Tongue (tissue), 2 donors: Measurements from ENCODE around the gene LEKR1. TPM values are rescaled to one million over a fixed set of nuclear protein-coding genes. Genes with fewer than 3 reads are reported as not detected.

Experiments
- DNase-seq: peaks from one replicate; pipeline ENCODE4 v3.0.0-alpha.2; 2015
- total RNA-seq: library from RNA; depleted of rRNA; stranded (reverse); fragments of >200 nt; gene quantifications from one replicate; pipeline ENCODE4 v1.2.3, GENCODE V29; 2014

The LEKR1 gene
- total RNA-seq, 1 donor from 2014 or later = 0.51 TPM

GRCh38 chr3:157061265-157061664 lies 235.1 kb downstream of the LEKR1 start:
- DNase-seq = no peak

GRCh38 chr3:157063469-157063868 lies 237.3 kb downstream of the LEKR1 start:
- DNase-seq = no peak

- no peak for DNase-seq
These were observed 237.8 kb downstream of the LEKR1 start for GRCh38 chr3:157063926-157064325.

DNA sequence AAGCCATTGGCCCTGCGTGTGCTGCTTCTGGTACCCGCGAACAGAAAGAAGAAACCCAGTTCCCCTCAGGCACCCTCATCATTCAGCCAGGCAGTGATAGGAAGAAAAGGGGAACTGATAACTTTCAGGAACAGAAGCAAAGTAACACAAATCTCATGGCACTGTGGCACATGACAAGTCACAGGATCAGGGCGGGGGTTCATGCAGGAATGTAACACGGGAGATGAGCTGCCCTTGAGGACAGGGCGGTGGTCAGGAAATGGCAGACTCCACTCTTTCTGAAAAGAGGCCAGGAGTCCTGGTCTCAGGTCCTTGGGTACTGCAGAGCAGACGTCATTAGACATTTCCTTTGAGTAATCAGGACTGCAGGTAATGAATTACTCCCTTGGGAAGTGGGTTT lies 238.2 kb downstream of the LEKR1 start:
- DNase-seq = no peak

DNA sequence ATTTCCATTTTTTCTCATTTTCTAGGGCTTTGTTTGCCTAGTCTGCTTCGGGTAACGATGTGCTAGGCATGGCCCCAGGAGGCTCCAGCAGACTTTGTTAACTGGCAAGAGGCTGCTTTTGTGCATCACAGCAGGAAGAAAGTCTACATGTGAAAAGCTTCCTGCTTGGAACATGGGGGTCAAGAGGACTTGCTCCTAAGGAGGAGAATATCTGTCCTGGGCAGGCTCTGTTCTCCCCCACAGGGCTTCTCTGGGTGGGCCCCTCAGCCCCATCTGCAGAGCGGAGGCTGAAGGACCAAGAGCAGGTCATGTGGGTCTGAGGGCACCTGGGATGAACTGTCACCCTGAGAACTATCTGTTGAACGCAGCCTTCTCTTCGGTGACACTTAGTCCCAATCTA lies 239.0 kb downstream of the LEKR1 start:
- no peak for DNase-seq

DNA sequence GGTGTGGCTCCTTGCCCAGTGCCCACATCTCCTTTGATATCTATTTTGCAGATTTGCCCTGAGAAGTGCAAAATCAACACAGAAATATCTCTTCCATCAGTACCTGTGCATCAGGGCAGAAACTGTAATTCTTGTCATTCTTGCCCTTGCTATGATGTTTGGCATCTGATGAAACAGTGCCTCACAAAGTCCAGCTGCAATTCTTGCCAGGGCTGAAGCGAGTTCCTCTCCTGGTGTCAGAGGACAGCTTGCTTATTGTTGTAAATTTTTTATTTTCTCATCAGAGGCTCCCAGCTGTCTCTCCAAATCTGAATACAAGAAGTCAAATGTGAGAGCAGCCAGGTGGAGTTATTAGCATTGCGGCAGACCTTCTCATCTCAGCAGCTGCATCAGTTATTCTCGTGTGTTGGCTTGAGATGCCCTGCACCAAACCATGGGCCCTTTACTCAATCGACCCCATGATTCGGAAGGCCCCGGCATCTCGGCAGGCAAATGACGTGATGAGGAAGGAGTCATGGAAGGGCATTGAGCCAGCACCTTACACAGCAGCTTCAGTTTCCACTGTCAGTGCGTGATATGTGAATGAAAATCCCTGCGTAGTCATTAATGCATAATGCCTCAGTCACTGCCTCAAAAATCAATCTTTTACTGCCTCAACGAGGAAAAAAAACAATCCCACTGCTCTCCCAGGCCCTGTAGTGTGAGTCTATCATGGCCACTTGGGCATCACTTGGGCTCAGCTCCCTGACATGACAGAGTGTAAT lies 240.4 kb downstream of the LEKR1 start:
- DNase-seq = no peak

DNA sequence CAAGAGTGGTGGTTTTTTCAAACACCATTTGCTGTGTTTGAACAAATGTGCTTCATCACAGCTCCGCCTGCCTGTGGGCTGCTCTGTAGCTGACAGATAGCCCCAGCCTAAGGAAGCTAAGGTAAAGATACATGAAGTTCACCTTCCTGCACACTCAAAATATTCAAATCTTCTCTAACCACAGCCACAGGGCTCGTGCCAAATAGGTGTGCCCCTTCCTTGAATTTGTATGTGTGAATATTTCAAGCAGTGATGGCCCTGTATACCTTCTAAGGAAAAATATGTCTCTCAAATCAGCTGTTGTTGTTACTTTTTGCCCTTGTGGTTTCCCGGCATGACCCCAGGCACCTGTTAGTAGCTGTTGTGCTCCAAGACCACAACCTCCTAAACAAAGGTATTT lies 241.0 kb downstream of the LEKR1 start:
- no peak for DNase-seq

- DNase-seq = no peak
These were observed 243.3 kb downstream of the LEKR1 start for GRCh38 chr3:157069406-157069805.

DNA sequence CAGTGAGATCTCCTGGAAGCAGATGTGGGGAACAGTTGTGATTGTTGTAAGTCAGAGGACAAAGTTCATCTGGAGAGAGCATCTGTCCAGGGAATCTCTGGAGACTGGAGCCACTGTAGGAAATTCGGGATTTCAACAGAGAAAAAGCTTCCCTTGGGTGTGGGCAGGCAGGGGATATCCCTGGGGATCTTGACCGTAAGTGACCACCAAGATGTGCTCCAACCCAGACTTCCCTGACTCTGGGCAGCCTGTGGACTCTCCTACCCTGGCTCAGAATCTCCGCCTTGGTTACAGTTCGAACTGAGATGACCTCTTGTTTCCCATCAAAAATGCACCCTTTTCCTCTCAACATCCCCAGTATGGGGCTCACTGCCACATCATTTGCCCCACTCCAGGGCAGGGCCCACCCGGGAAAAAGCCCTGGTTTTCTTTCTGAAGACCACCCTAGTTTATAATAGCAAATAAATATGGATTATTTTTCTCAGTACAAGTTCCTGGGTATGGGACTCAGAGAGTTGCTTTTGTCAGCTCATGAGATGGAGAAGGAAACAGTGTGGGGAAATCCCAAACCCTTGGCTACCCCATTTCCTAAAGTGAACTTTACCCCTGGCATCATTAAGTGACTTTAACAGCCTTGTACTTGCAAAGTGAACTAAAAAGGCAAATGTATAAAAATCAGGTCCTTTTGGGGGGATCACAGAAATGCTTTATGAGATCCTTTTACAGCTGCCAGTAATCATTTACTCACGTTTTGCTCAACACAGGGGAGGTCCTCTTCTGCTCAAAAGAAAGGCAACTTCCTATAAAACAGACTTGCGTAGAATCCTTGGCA lies 243.9 kb downstream of the LEKR1 start:
- DNase-seq = no peak

- no peak for DNase-seq
These were observed 244.5 kb downstream of the LEKR1 start for GRCh38 chr3:157070678-157070999.

GRCh38 chr3:157071744-157072525 lies 245.8 kb downstream of the LEKR1 start:
- no peak for DNase-seq

DNA sequence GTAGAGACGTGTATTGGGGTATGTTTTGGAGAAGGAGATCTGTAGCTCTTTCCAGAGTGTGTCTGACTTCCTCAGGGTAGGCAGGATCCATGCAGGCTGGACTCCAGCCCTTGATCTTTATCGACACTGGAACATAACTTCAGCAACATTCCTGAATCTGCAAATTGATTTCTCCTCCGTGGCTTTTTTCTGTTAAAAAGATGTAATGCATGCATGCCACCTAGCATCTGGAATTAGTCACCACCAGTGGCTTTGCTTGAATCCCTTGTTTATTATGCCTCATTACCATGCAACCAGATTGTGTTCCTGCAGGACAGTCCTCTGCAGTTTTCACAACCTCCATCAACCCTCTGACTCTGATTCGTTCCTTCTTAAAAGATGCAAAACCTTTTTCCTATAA lies 247.7 kb downstream of the LEKR1 start:
- no peak for DNase-seq

- no peak for DNase-seq
These were observed 248.3 kb downstream of the LEKR1 start for GRCh38 chr3:157074490-157074889.

DNA sequence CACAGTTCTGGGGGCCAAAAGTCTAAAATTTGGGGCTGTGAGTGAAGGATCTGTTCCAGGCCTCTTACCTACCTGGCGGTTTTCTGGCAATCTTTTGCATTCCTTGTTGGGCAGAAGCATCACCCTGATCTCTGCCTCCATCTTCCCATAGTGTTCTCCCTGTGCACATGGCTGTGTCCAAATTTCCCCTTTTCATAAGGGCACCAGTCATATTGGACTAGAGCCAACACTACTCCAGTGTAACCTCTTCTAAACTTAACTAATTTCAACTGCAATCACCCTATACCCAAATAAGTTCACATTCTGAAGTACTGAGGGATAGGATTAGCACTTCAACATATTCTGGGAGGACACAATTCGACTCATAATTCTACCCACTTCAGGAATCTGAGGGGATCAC lies 248.8 kb downstream of the LEKR1 start:
- no peak for DNase-seq

- DNase-seq = no peak
These were observed 249.7 kb downstream of the LEKR1 start for GRCh38 chr3:157075693-157076420.

- DNase-seq = no peak
These were observed 251.4 kb downstream of the LEKR1 start for GRCh38 chr3:157077565-157077991.

DNA sequence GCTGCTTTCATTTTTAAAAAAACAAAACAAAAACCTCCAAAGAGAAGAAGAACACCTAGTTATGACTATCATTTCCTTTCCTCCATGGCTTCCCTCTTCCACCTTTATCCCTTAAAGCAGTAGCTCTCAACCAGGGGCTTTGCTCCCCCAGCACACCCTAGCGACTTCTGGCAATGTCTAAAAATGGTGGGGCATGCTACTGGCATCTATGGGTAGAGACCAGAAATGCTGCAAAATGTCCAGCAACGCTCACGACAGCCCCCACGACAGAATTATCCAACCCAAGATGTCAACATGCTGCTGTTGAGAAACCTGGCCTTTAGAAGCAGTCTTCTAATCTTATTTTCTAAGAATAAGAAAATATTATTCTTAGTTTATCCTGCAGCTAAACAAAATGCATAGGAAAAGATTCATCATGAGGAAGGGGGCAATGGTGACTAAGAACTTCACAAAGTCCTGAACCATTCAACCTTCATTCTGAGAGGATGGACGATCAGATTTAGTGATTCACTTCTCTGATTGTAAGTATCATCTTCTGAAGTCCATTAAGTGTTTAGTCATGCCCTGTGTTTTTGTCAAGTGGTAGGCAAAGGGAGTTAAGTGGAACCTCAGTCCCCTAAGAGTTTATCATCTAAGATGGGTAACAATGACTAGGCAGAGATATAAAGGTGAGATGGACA lies 252.1 kb downstream of the LEKR1 start:
- DNase-seq = no peak

- no peak for DNase-seq
These were observed 252.6 kb downstream of the LEKR1 start for GRCh38 chr3:157078811-157079185.

DNA sequence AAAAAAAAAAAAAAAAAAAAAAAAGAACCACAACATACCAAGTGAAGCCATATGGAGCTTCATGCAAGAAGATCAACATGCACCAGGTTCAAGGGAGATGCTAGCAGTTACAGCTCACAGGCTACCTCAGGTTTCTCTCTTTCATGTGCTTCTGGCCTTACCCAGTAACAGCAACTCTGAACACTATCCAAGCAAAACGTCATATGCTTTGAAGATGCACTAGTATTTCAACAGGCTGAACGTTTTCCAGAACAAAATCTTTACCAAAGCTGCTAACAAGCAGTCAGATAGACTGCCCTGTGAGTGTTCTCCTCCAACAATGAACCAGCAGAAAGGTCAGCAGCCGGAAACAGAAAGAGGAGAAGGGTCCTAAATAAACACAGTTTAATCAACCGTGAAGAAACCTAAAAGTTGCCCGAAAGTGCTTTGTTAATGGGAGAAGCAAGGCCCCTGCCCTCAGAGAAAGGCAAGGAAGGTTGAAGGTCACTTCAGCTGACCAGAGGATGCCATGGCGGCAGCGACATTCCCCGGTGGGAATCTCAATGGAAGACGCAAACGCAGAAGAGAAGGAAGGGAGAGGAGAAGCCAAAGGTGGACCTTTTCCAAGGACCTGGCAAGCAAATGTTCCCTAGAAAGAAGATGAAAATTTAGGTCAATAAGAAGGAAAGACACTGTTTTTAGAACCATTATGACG lies 253.7 kb downstream of the LEKR1 start:
- peak; percentile 49 for DNase-seq

- DNase-seq = peak; percentile 94
These were observed 255.6 kb downstream of the LEKR1 start for GRCh38 chr3:157081626-157082210.
